ENCODE measurements around the gene CNR2.

Gene CNR2

DNA sequence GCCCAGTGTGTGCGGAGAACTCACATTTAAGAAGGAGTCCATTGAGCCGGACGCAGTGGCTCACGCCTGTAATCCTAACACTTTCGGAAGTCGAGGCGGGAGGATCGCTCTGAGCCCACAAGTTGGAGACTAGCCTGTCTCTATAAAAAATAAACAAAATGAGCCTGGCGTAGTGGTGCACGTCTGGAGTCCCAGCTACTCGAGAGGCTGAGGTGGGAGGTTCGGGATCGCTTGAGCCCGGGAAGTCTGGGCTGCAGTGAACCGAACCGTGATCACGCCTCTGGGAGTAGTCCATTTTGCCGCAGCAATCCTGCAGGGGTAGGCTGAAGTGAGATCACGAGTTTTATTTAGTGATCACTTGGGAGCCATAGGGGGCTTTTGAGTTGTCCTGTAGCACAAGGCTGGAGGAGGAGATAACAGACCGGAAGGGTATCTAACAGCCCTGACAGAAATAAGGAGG, 44.6 kb downstream of the CNR2 start:
- Histone ChIP-seq H3K9me2 (replicated peaks; ENCODE audit: low read depth, low read length) (no peaks in the 10 kb centered on the region), H3K9me3 (ENCODE audit: insufficient read depth, low read depth, low read length) (no peaks in the 10 kb centered on the region), H3K27me3 (ENCODE audit: insufficient read depth, low read length, poor library complexity, severe bottlenecking) (peaks cover 6% of the 10 kb centered on the region), H3K4me1 (ENCODE audit: insufficient read depth, low read length, poor library complexity, severe bottlenecking) (peaks cover 34% of the 10 kb centered on the region), H2AFZ (ENCODE audit: low read length) (peak overlapping the region; percentile 89), H3K4me2 (ENCODE audit: low read depth, low read length, poor library complexity, severe bottlenecking) (peak overlapping the region; percentile 83), H3K36me3 (ENCODE audit: insufficient read depth, low read length) (no peaks in the 10 kb centered on the region), H3K9ac (ENCODE audit: low read depth, low read length, poor library complexity, severe bottlenecking) (peak overlapping the region; percentile 49), H3K4me3 (ENCODE audit: low read length, poor library complexity, severe bottlenecking) (peak overlapping the region; percentile 83), H3K79me2 (ENCODE audit: insufficient read depth, low read length) (no peaks in the 10 kb centered on the region), H4K20me1 (ENCODE audit: insufficient read depth, low read length, poor library complexity, severe bottlenecking) (no peaks in the 10 kb centered on the region), H3F3A (ENCODE audit: low read depth) (no peaks in the 10 kb centered on the region)
- no peak for TF ChIP-seq EZH2phosphoT487 (IDR thresholded peaks at IDR 0.05; ENCODE audit: borderline replicate concordance)
- TF ChIP-seq, protein P1, sequence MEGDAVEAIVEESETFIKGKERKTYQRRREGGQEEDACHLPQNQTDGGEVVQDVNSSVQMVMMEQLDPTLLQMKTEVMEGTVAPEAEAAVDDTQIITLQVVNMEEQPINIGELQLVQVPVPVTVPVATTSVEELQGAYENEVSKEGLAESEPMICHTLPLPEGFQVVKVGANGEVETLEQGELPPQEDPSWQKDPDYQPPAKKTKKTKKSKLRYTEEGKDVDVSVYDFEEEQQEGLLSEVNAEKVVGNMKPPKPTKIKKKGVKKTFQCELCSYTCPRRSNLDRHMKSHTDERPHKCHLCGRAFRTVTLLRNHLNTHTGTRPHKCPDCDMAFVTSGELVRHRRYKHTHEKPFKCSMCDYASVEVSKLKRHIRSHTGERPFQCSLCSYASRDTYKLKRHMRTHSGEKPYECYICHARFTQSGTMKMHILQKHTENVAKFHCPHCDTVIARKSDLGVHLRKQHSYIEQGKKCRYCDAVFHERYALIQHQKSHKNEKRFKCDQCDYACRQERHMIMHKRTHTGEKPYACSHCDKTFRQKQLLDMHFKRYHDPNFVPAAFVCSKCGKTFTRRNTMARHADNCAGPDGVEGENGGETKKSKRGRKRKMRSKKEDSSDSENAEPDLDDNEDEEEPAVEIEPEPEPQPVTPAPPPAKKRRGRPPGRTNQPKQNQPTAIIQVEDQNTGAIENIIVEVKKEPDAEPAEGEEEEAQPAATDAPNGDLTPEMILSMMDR (conservative IDR thresholded peaks at IDR 0.05; ENCODE audit: low read length): 0 out of 2 replicates have a peak, but pooled peaks have one; percentile 7

DNA sequence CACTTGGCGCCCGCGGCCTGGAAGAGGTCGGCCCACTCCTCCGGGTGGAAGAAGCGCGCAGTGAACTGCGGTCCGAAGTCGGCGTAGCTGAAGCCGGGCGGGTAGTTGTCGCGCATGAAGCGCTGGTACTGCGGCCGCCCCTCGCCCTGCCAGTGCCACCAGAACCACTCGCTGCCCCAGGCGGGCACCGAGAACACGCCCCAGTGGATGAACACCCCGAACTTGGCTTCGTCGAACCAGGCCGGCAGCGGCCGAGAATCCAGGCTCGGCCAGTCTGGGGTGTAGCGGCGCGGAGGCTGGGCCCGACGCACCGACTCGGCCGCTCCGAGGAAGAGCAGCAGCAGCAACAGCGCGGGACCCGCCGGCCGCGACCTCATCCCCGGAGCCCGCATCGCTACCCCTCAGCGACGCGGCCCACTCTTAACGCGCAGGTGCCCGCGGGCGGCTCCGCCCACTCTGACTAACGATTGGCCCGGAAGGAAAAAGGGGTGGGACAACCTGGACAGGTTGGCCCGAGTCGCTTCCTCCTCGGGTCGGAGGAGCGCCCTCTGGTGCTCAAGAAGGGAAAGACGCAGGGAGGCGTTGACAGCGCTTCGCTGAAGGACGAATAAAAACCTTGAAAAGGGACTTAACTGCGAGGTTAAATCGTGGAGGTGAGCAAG, 45.1 kb downstream of the CNR2 start, which contains the start of gene FUCA1:
TSS of gene FUCA1 (minus strand) at position 396 of the 662 bp plus-strand sequence. CDS start at position 392, 4 bp downstream.
- H3K9me3 ChIP-seq (ENCODE audit: insufficient read depth, low read depth, low read length): no peaks in the 10 kb centered on the region
- H3K9me2 ChIP-seq (replicated peaks; ENCODE audit: low read depth, low read length): no peaks in the 10 kb centered on the region
- peak within 1 kb of the TSS; percentile 83 for H3K4me2 ChIP-seq (ENCODE audit: low read depth, low read length, poor library complexity, severe bottlenecking)
- no peaks in the 10 kb centered on the region for H3F3A ChIP-seq (ENCODE audit: low read depth)
- H3K27me3 ChIP-seq (ENCODE audit: insufficient read depth, low read length, poor library complexity, severe bottlenecking): peaks cover 6% of the 10 kb centered on the region
- H2AFZ ChIP-seq (ENCODE audit: low read length): peak within 1 kb of the TSS; percentile 89
- H4K20me1 ChIP-seq (ENCODE audit: insufficient read depth, low read length, poor library complexity, severe bottlenecking): no peaks in the 10 kb centered on the region
- no peaks in the 10 kb centered on the region for H3K79me2 ChIP-seq (ENCODE audit: insufficient read depth, low read length)
- H3K4me3 ChIP-seq (ENCODE audit: low read length, poor library complexity, severe bottlenecking): peak within 1 kb of the TSS; percentile 83
- H3K36me3 ChIP-seq (ENCODE audit: insufficient read depth, low read length): no peaks in the 10 kb centered on the region
- TF ChIP-seq, protein P1 (conservative IDR thresholded peaks at IDR 0.05; ENCODE audit: low read length): peak; percentile 81
- TF ChIP-seq EZH2phosphoT487 (IDR thresholded peaks at IDR 0.05; ENCODE audit: borderline replicate concordance): no peak
- peaks cover 34% of the 10 kb centered on the region for H3K4me1 ChIP-seq (ENCODE audit: insufficient read depth, low read length, poor library complexity, severe bottlenecking)
- H3K9ac ChIP-seq (ENCODE audit: low read depth, low read length, poor library complexity, severe bottlenecking): peak within 1 kb of the TSS; percentile 49

DNA sequence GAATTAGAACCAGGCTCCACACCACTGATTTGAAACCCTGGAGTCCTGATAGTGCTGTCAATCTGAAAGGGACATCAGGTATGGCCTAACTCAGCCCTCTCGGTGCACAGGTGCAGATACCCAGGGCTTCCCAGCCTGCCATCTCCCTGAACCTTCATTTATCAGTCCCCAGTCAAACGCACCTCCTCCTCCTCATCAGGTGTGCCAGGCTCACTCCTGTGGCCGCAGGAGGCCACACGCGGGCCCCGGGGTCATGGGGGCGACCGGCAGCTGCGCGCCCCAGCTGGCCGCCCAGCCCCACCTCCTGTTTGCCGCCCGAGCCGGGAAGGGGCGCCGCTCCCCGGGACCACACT, 45.6 kb downstream of the CNR2 start:
- Histone ChIP-seq H3K4me1 (ENCODE audit: insufficient read depth, low read length, poor library complexity, severe bottlenecking) (peaks cover 34% of the 10 kb centered on the region), H3K9ac (ENCODE audit: low read depth, low read length, poor library complexity, severe bottlenecking) (peak overlapping the region; percentile 49), H3F3A (ENCODE audit: low read depth) (no peaks in the 10 kb centered on the region), H3K36me3 (ENCODE audit: insufficient read depth, low read length) (no peaks in the 10 kb centered on the region), H3K4me3 (ENCODE audit: low read length, poor library complexity, severe bottlenecking) (peak overlapping the region; percentile 83), H3K9me3 (ENCODE audit: insufficient read depth, low read depth, low read length) (no peaks in the 10 kb centered on the region), H4K20me1 (ENCODE audit: insufficient read depth, low read length, poor library complexity, severe bottlenecking) (no peaks in the 10 kb centered on the region), H3K79me2 (ENCODE audit: insufficient read depth, low read length) (no peaks in the 10 kb centered on the region), H3K9me2 (replicated peaks; ENCODE audit: low read depth, low read length) (no peaks in the 10 kb centered on the region), H2AFZ (ENCODE audit: low read length) (peak overlapping the region; percentile 89), H3K4me2 (ENCODE audit: low read depth, low read length, poor library complexity, severe bottlenecking) (peak overlapping the region; percentile 83), H3K27me3 (ENCODE audit: insufficient read depth, low read length, poor library complexity, severe bottlenecking) (peaks cover 6% of the 10 kb centered on the region)
- no peak for TF ChIP-seq EZH2phosphoT487 (IDR thresholded peaks at IDR 0.05; ENCODE audit: borderline replicate concordance)
- TF ChIP-seq, protein P1 (conservative IDR thresholded peaks at IDR 0.05; ENCODE audit: low read length): no peak
